K562 (cell line): Measurements from ENCODE around the gene NLGN3. TPM values are rescaled to one million over a fixed set of nuclear protein-coding genes. Genes with fewer than 3 reads are reported as not detected.

Source experiments
- ATAC-seq: fragments of 200-7000 bp; cut with Tn5 transposase; 3 replicates; pipeline ENCODE4 v1.9.1; 2020; ENCODE audit warnings: moderate library complexity
- BruUV-seq: library from RNA; stranded (reverse); fragments of 400-500 nt; replicated peaks from 2 replicates; lab custom pipeline; 2021; lab: Mats Ljungman, UMichigan
- CTCF ChIA-PET: fragments of 300-600 bp; formaldehyde crosslinking; extraction: SDS; loops from one replicate; lab custom pipeline; 2021; ENCODE audit warnings: low intra/inter-chr PET ratio; lab: Yijun Ruan, JAX
- POLR2A ChIA-PET: fragments of 300-600, 350-650 bp; sonication (Branson Sonifier 250); formaldehyde crosslinking; extraction: SDS; loops from one replicate; lab custom pipeline; 2021; ENCODE audit warnings: antibody characterized with exemption, inconsistent platforms; lab: Yijun Ruan, JAX
- DNase-seq, 4 experiments: peaks; one replicate each; pipeline versions ENCODE4 v3.0.0 to v3.0.0-alpha.2; 2011 to 2018; ENCODE audit warnings: low spot score in 3 of 4, mixed read lengths in 3 of 4; ENCODE audit errors: extremely low read depth in 1 of 4
- FAIRE-seq: peaks from 2 replicates; lab custom pipeline; 2011; peaks lifted over from hg19 to GRCh38; lab: Jason Lieb, UNC
- H2AFZ ChIP-seq: 2 replicates; pipeline ENCODE4 v1.6.0; 2011; ENCODE audit warnings: low read depth, low read length, control low read depth, inconsistent platforms
- H3K27ac ChIP-seq: fragments of 200-600 bp; 3 replicates; pipeline ENCODE4 v1.8.0; 2011; ENCODE audit warnings: low read depth, mild to moderate bottlenecking, control low read depth, inconsistent platforms, low read length, moderate library complexity, mixed read lengths; ENCODE audit errors: extremely low read depth
- H3K27me3 ChIP-seq, 2 experiments: fragments of 300-600 bp in 1 of 2; 2 replicates in 1 of 2; 3 replicates in 1 of 2; pipeline versions ENCODE4 v1.6.0 to v1.8.0; 2011; ENCODE audit warnings: inconsistent platforms in 2 of 2, low read length in 2 of 2, mild to moderate bottlenecking in 1 of 2, mixed read lengths in 1 of 2, moderate library complexity in 1 of 2; ENCODE audit not compliant: control insufficient read depth in 2 of 2, insufficient read depth in 2 of 2
- H3K36me3 ChIP-seq: fragments of 300-600 bp; 3 replicates; pipeline ENCODE4 v1.8.0; 2011; ENCODE audit warnings: mild to moderate bottlenecking, low read length, inconsistent platforms; ENCODE audit not compliant: control insufficient read depth, insufficient read depth
- H3K4me1 ChIP-seq, 2 experiments: fragments of 200-600 bp in 1 of 2; replicated peaks in 1 of 2; 2 replicates in 1 of 2; 3 replicates in 1 of 2; pipeline versions ENCODE4 v1.5.1 to v1.8.0; 2011; ENCODE audit warnings: inconsistent platforms in 2 of 2, low read length in 2 of 2, mild to moderate bottlenecking in 1 of 2, mixed read lengths in 1 of 2, moderate library complexity in 1 of 2; ENCODE audit not compliant: control insufficient read depth in 2 of 2, insufficient read depth in 2 of 2
- H3K4me2 ChIP-seq: 2 replicates; pipeline ENCODE4 v1.6.1; 2011; ENCODE audit warnings: low read length, control low read depth, inconsistent platforms, mixed read lengths; ENCODE audit not compliant: insufficient read depth
- H3K4me3 ChIP-seq: fragments of 200-600 bp; sonication (generic), shearing (Covaris generic); 2 replicates; pipeline ENCODE4 v1.5.1; 2016; ENCODE audit warnings: control low read depth, inconsistent platforms
- H3K79me2 ChIP-seq: fragments of 200-600 bp; 3 replicates; pipeline ENCODE4 v1.8.0; 2011; ENCODE audit warnings: low read length, inconsistent platforms; ENCODE audit not compliant: control insufficient read depth, insufficient read depth
- H3K9ac ChIP-seq, 2 experiments: 2 replicates each; pipeline versions ENCODE4 v1.6.0 to v1.6.1; 2011; ENCODE audit warnings: low read depth in 2 of 2, low read length in 2 of 2, control low read depth in 1 of 2, inconsistent platforms in 1 of 2, mild to moderate bottlenecking in 1 of 2, mixed read lengths in 1 of 2; ENCODE audit not compliant: insufficient read depth in 1 of 2
- H3K9me1 ChIP-seq: one replicate; pipeline ENCODE4 v1.6.0; 2011; ENCODE audit warnings: inconsistent platforms, mild to moderate bottlenecking, low read length, moderate library complexity; ENCODE audit not compliant: control insufficient read depth, insufficient read depth
- H3K9me3 ChIP-seq: replicated peaks from 2 replicates; pipeline ENCODE4 v1.5.1; 2011; ENCODE audit warnings: low read depth, low read length, inconsistent platforms; ENCODE audit not compliant: control insufficient read depth, insufficient read depth
- H4K20me1 ChIP-seq: replicated peaks from 2 replicates; pipeline ENCODE4 v1.6.1; 2011; ENCODE audit warnings: low read length, inconsistent platforms, mixed read lengths; ENCODE audit not compliant: control insufficient read depth, insufficient read depth
- ATF7 ChIP-seq: fragments of 450-650 bp; IDR thresholded peaks from 2 replicates; pipeline ENCODE4 v1.7.1; 2014; ENCODE audit warnings: mild to moderate bottlenecking, moderate library complexity
- CTBP1 ChIP-seq: fragments of 450-650 bp; IDR thresholded peaks from 2 replicates; pipeline ENCODE4 v1.6.1; 2016; ENCODE audit warnings: borderline replicate concordance
- GTF2E2 ChIP-seq: fragments of 200-800 bp; sonication (Bioruptor generic); IDR thresholded peaks from 2 replicates; pipeline ENCODE4 v1.6.1; 2016; ENCODE audit warnings: missing genetic modification characterization, missing compliant biosample characterization
- POU5F1 ChIP-seq: fragments of 150-350 bp; IDR thresholded peaks from 2 replicates; pipeline ENCODE4 v1.6.1; 2014; ENCODE audit warnings: borderline replicate concordance, low read length, low read depth, mild to moderate bottlenecking; ENCODE audit not compliant: partially characterized antibody
- PTRF ChIP-seq: fragments of 450-650 bp; IDR thresholded peaks from 2 replicates; pipeline ENCODE4 v1.6.1; 2016; ENCODE audit warnings: mild to moderate bottlenecking, missing genetic modification characterization, missing compliant biosample characterization
- PTTG1 ChIP-seq: fragments of 450-650 bp; IDR thresholded peaks from 2 replicates; pipeline ENCODE4 v1.6.1; 2016; ENCODE audit warnings: low read depth, mild to moderate bottlenecking, missing genetic modification characterization, missing compliant biosample characterization
- RFX1 ChIP-seq: fragments of 450-650 bp; IDR thresholded peaks from 2 replicates; pipeline ENCODE4 v1.6.1; 2016; ENCODE audit warnings: mild to moderate bottlenecking, moderate library complexity
- SPI1 ChIP-seq: IDR thresholded peaks from 2 replicates; pipeline ENCODE4 v1.6.1; 2011; ENCODE audit warnings: low read depth, low read length, control low read depth, borderline replicate concordance
- WGBS: fragments of 100-300 bp; shearing (Covaris generic); methylation state at CpG from one replicate; pipeline ENCODE4 v1.1.6; 2016; ENCODE audit warnings: low coverage, mixed read lengths; ENCODE audit not compliant: insufficient coverage; ENCODE audit errors: missing lambda C conversion rate; 5-methylcytosine and 5-hydroxymethylcytosine counted together
- in situ Hi-C: fragments of 300-500 bp; cut with MboI; formaldehyde crosslinking; loops from 4 replicates; pipeline ENCODE4 v1.15.0; 2018; ENCODE audit warnings: inconsistent platforms, mixed read lengths
- intact Hi-C: fragments of 100-400 bp; cut with micrococcal nuclease; formaldehyde crosslinking; loops from 2 replicates; pipeline ENCODE4 v1.14.2; 2022
- polyA plus RNA-seq, 8 experiments: library from polyadenylated mRNA; depleted of rRNA in 4 of 8; stranded (reverse) in 5 of 8; unstranded in 3 of 8; fragments of >200 nt; fragmentation: Nextera tagmentation in 2 of 8; fragmentation: Illumina TruSeq in 1 of 8; extraction: Ambion mirVana in 2 of 8; extraction: Trizol in 1 of 8; gene quantifications; 2 replicates each; pipeline versions ENCODE4 v1.2.1 to v1.2.3, GENCODE V29; 2011 to 2014; ENCODE audit warnings: inconsistent platforms in 1 of 8, missing spikeins in 1 of 8
- total RNA-seq, 7 experiments: library from RNA; depleted of rRNA in 6 of 7; stranded (reverse); fragments of >200 nt in 6 of 7; fragmentation: Illumina TruSeq in 2 of 7; extraction: Trizol in 2 of 7; gene quantifications; 2 replicates each; pipeline versions ENCODE4 v1.2.1 to v1.2.3, GENCODE V29; 2011 to 2021; ENCODE audit warnings: low replicate concordance in 1 of 7
- TF ChIP-seq, protein P1 (sequence below): fragments of 250-450 bp; sonication (Bioruptor Pico); IDR thresholded peaks from 2 replicates; pipeline ENCODE4 v1.9.0; 2021; ENCODE audit warnings: mild to moderate bottlenecking
- TF ChIP-seq, protein P2 (sequence below): fragments of 450-650 bp; IDR thresholded peaks from 2 replicates; pipeline ENCODE4 v1.6.1; 2018; ENCODE audit not compliant: partially characterized antibody
- TF ChIP-seq, protein P3 (sequence below), 3 experiments: fragments of 200-800 bp in 1 of 3; sonication (Bioruptor generic) in 1 of 3; sonication (generic) in 1 of 3; formaldehyde crosslinking in 1 of 3; IDR thresholded peaks; 2 replicates each; pipeline versions ENCODE4 v1.6.1 to v1.8.0; 2016 to 2022; ENCODE audit warnings: mild to moderate bottlenecking in 2 of 3, missing compliant biosample characterization in 2 of 3, missing genetic modification characterization in 2 of 3, missing genetic modification reagents in 1 of 3

NLGN3 gene
- total and polyA plus RNA-seq, 9 of the 15 experiments (the other 6 are each of a cell fraction or from before 2014, with no cell fraction given), result 0.03 to 0.86 (median 0.25) TPM

DNA sequence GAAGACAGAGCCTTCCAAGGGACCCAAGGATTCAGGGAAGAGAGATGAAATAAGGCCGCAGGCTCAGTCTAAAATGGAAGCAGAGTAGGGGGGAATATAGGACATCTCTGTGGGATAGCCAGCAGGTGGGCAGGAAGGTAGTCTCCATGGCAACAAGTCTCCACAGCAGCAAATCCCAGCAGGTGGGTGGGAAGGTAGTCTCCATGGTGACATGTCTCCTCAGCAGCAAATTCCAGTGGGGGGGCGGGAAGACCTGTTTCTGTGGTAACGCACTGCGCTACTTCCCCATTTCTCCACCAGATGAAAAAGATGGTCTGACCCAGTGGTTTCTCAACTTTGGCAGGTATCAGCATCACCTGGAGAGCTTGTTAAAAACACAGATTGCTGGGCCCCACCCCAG, 18.3 kb downstream of the NLGN3 start:
- ATAC-seq, result peak; percentile 31; the same call in 1 of the 3 replicates
- H3K4me2 ChIP-seq, result no peak overlapping the region
- no peak overlapping the region for H2AFZ ChIP-seq
- POLR2A ChIA-PET, result interaction anchor here (0.7 kb wide), 1 partner anchor 179 kb away, joined by 3 read pairs; no protein-coding TSS in a partner anchor
- no peak for DNase-seq
- no peak for FAIRE-seq
- intact Hi-C loops, result no loop called here
- TF ChIP-seq POU5F1, result no peak
- TF ChIP-seq PTRF (tag), result no peak
- peak; percentile 82 for TF ChIP-seq RFX1
- peak; percentile 55; the same call in 1 of the 2 replicates for TF ChIP-seq SPI1
- no peak for TF ChIP-seq PTTG1 (tag)
- TF ChIP-seq, protein P1, sequence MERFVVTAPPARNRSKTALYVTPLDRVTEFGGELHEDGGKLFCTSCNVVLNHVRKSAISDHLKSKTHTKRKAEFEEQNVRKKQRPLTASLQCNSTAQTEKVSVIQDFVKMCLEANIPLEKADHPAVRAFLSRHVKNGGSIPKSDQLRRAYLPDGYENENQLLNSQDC, result no peak
- TF ChIP-seq CTBP1, result peak; percentile 44; the same call in 1 of the 2 replicates
- no peak for TF ChIP-seq ATF7
- no peak for TF ChIP-seq GTF2E2 (tag)
- TF ChIP-seq, protein P2, sequence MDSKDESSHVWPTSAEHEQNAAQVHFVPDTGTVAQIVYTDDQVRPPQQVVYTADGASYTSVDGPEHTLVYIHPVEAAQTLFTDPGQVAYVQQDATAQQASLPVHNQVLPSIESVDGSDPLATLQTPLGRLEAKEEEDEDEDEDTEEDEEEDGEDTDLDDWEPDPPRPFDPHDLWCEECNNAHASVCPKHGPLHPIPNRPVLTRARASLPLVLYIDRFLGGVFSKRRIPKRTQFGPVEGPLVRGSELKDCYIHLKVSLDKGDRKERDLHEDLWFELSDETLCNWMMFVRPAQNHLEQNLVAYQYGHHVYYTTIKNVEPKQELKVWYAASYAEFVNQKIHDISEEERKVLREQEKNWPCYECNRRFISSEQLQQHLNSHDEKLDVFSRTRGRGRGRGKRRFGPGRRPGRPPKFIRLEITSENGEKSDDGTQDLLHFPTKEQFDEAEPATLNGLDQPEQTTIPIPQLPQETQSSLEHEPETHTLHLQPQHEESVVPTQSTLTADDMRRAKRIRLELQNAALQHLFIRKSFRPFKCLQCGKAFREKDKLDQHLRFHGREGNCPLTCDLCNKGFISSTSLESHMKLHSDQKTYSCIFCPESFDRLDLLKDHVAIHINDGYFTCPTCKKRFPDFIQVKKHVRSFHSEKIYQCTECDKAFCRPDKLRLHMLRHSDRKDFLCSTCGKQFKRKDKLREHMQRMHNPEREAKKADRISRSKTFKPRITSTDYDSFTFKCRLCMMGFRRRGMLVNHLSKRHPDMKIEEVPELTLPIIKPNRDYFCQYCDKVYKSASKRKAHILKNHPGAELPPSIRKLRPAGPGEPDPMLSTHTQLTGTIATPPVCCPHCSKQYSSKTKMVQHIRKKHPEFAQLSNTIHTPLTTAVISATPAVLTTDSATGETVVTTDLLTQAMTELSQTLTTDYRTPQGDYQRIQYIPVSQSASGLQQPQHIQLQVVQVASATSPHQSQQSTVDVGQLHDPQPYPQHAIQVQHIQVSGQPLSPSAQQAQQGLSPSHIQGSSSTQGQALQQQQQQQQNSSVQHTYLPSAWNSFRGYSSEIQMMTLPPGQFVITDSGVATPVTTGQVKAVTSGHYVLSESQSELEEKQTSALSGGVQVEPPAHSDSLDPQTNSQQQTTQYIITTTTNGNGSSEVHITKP, result peak; percentile 66
- TF ChIP-seq, protein P3, sequence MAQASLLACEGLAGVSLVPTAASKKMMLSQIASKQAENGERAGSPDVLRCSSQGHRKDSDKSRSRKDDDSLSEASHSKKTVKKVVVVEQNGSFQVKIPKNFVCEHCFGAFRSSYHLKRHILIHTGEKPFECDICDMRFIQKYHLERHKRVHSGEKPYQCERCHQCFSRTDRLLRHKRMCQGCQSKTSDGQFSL (CRISPR knock-in tag; IDR thresholded peaks at IDR 0.05), result peak; percentile 60; the same call in 1 of the 2 replicates
- TF ChIP-seq, protein P3 (tag; IDR thresholded peaks at IDR 0.05), result no peak
- TF ChIP-seq, all 486 proteins: peak for 5
- Histone ChIP-seq H3K27me3 (no peaks in the 10 kb centered on the region), H3K9ac (no peak overlapping the region), H3K79me2 (no peaks in the 10 kb centered on the region), H3K36me3 (no peaks in the 10 kb centered on the region), H3K9me1 (no peaks in the 10 kb centered on the region), H3K9me3 (no peaks in the 10 kb centered on the region), H3K4me3 (no peak overlapping the region), H3K4me1 (no peaks in the 10 kb centered on the region; a peak in 1 of 5 replicates), H3K27ac (no peak overlapping the region), H4K20me1 (no peaks in the 10 kb centered on the region)
- CTCF ChIA-PET, result no interaction called here
- in situ Hi-C loops, result no loop called here
- 29% methylated on average over 4 of the region's 4 CpGs for WGBS
- BruUV-seq, result no TSS peak
